WTC11 (cell line): ENCODE measurements around the gene LOXL1. TPM values are rescaled to one million over a fixed set of nuclear protein-coding genes. Genes with fewer than 3 reads are reported as not detected.
A peak's percentile ranks its signal among the peaks of the same experiment; 100 is the strongest.
"Not testable (repeated sequence)": the region's sequence is repeated elsewhere in the genome, so short reads cannot be mapped to it uniquely, and the experiment has no call there.

ENCODE experiments used
- ATAC-seq: fragments of 200-7000 bp; cut with Tn5 transposase; 2 replicates; pipeline ENCODE4 v1.10.0; 2021; ENCODE audit warnings: mild to moderate bottlenecking, moderate library complexity
- CTCF ChIA-PET: fragments of 300-600 bp; sonication (Branson Sonifier 250); formaldehyde crosslinking; loops from one replicate; lab custom pipeline; 2021; ENCODE audit warnings: antibody characterized with exemption; lab: Charles Lee
- POLR2A ChIA-PET: fragments of 350-600 bp; sonication (Branson Sonifier 250); formaldehyde crosslinking; loops from one replicate; lab custom pipeline; 2021; ENCODE audit warnings: antibody characterized with exemption; lab: Charles Lee
- DNase-seq: peaks from one replicate; pipeline ENCODE4 v3.0.0; 2021; ENCODE audit warnings: low spot score
- H3K27ac Mint-ChIP-seq: 2 replicates; pipeline ENCODE4 v1.8.0; 2021; ENCODE audit warnings: mixed read lengths
- H3K27me3 Mint-ChIP-seq: 2 replicates; pipeline ENCODE4 v1.8.0; 2021; ENCODE audit warnings: low read depth, mild to moderate bottlenecking, moderate library complexity, mixed read lengths
- H3K36me3 Mint-ChIP-seq: 2 replicates; pipeline ENCODE4 v1.8.0; 2021; ENCODE audit warnings: mixed read lengths
- H3K4me1 Mint-ChIP-seq: 2 replicates; pipeline ENCODE4 v1.8.0; 2022; ENCODE audit warnings: mixed read lengths
- H3K4me3 Mint-ChIP-seq: 2 replicates; pipeline ENCODE4 v1.8.0; 2021; ENCODE audit warnings: mild to moderate bottlenecking, moderate library complexity, mixed read lengths
- H3K9me3 Mint-ChIP-seq: 2 replicates; pipeline ENCODE4 v1.8.0; 2021; ENCODE audit warnings: mixed read lengths
- CDX4 ChIP-seq: fragments of 250-450 bp; sonication (Bioruptor Pico); IDR thresholded peaks from 2 replicates; pipeline ENCODE4 v1.9.0; 2021; ENCODE audit warnings: moderate library complexity, mild to moderate bottlenecking, inconsistent platforms, borderline replicate concordance
- CTCF ChIP-seq: fragments of 200-600 bp; IDR thresholded peaks from 2 replicates; pipeline ENCODE4 v1.8.0; 2022; ENCODE audit warnings: antibody characterized with exemption
- FOXJ3 ChIP-seq: sonication (generic); formaldehyde crosslinking; IDR thresholded peaks from 2 replicates; pipeline ENCODE4 v1.9.0; 2021; ENCODE audit warnings: missing genetic modification reagents, mild to moderate bottlenecking, borderline replicate concordance
- FOXK1 ChIP-seq: sonication (generic); formaldehyde crosslinking; IDR thresholded peaks from 2 replicates; pipeline ENCODE4 v1.8.0; 2022; ENCODE audit warnings: mild to moderate bottlenecking, moderate library complexity, missing genetic modification reagents
- FOXP1 ChIP-seq: sonication (generic); formaldehyde crosslinking; IDR thresholded peaks from 2 replicates; pipeline ENCODE4 v1.8.0; 2022; ENCODE audit warnings: missing genetic modification reagents, mild to moderate bottlenecking, moderate library complexity, borderline replicate concordance
- GTF2I ChIP-seq: fragments of 250-450 bp; sonication (Bioruptor Pico); conservative IDR thresholded peaks from 2 replicates; pipeline ENCODE4 v1.4.0; 2021; ENCODE audit warnings: mild to moderate bottlenecking
- HMGA2 ChIP-seq: fragments of 250-450 bp; sonication (Bioruptor Pico); IDR thresholded peaks from 2 replicates; pipeline ENCODE4 v1.4.0; 2021; ENCODE audit warnings: mild to moderate bottlenecking, moderate library complexity
- MAX ChIP-seq: sonication (generic); formaldehyde crosslinking; IDR thresholded peaks from 2 replicates; pipeline ENCODE4 v1.8.0; 2022; ENCODE audit warnings: mild to moderate bottlenecking, missing genetic modification reagents
- MLX ChIP-seq: sonication (generic); formaldehyde crosslinking; IDR thresholded peaks from 2 replicates; pipeline ENCODE4 v1.8.1; 2023; ENCODE audit warnings: mild to moderate bottlenecking, missing genetic modification reagents, moderate library complexity
- MXD4 ChIP-seq: fragments of 250-450 bp; sonication (Bioruptor Pico); IDR thresholded peaks from 2 replicates; pipeline ENCODE4 v1.8.0; 2021; ENCODE audit warnings: mild to moderate bottlenecking, moderate library complexity, borderline replicate concordance
- PREB ChIP-seq: sonication (generic); formaldehyde crosslinking; IDR thresholded peaks from 2 replicates; pipeline ENCODE4 v1.8.1; 2022; ENCODE audit warnings: mild to moderate bottlenecking, missing genetic modification reagents, moderate library complexity, borderline replicate concordance
- PRRX2 ChIP-seq: fragments of 250-450 bp; sonication (Bioruptor Pico); IDR thresholded peaks from 2 replicates; pipeline ENCODE4 v1.8.0; 2021; ENCODE audit warnings: mild to moderate bottlenecking
- TCF7 ChIP-seq: sonication (generic); formaldehyde crosslinking; IDR thresholded peaks from 2 replicates; pipeline ENCODE4 v1.8.0; 2022; ENCODE audit warnings: mild to moderate bottlenecking, low read depth, missing genetic modification reagents, moderate library complexity
- USF1 ChIP-seq: sonication (generic); formaldehyde crosslinking; IDR thresholded peaks from 2 replicates; pipeline ENCODE4 v1.8.0; 2022; ENCODE audit warnings: mild to moderate bottlenecking, missing genetic modification reagents
- ZNF121 ChIP-seq: sonication (generic); formaldehyde crosslinking; IDR thresholded peaks from 2 replicates; pipeline ENCODE4 v1.8.0; 2023; ENCODE audit warnings: missing genetic modification reagents
- ZNF232 ChIP-seq: sonication (generic); formaldehyde crosslinking; IDR thresholded peaks from 2 replicates; pipeline ENCODE4 v1.8.0; 2022; ENCODE audit warnings: mild to moderate bottlenecking, missing genetic modification reagents
- ZNF416 ChIP-seq: fragments of 250-450 bp; sonication (Bioruptor Pico); IDR thresholded peaks from 2 replicates; pipeline ENCODE4 v1.9.0; 2021; ENCODE audit warnings: mild to moderate bottlenecking, inconsistent platforms
- ZNF423 ChIP-seq: fragments of 250-450 bp; sonication (Bioruptor Pico); IDR thresholded peaks from 2 replicates; pipeline ENCODE4 v2.1.2; 2022; ENCODE audit warnings: mild to moderate bottlenecking, moderate library complexity
- ZNF512 ChIP-seq: sonication (generic); formaldehyde crosslinking; IDR thresholded peaks from 2 replicates; pipeline ENCODE4 v1.8.1; 2022; ENCODE audit warnings: missing genetic modification reagents, borderline replicate concordance
- ZNF671 ChIP-seq: fragments of 250-450 bp; sonication (Bioruptor Pico); IDR thresholded peaks from 2 replicates; pipeline ENCODE4 v1.8.0; 2021; ENCODE audit warnings: mild to moderate bottlenecking
- total RNA-seq: library from RNA; stranded (reverse); gene quantifications from 3 replicates; pipeline ENCODE4 v1.2.3, GENCODE V29; 2021

The LOXL1 gene
- total RNA-seq, 1 experiment from 2014 or later = 10.6 TPM

- DNase-seq = peak; percentile 90
- peaks cover 7% of the 10 kb centered on the region for H3K9me3 Mint-ChIP-seq
- POLR2A ChIA-PET = interaction anchor here (0.5 to 0.6 kb wide), 2 partner anchors 63 to 147 kb away, joined by 3 to 7 read pairs; no protein-coding TSS in a partner anchor
- H3K36me3 Mint-ChIP-seq = no peaks in the 10 kb centered on the region
- peak overlapping the region; percentile 48 for H3K4me3 Mint-ChIP-seq
- peaks cover 13% of the 10 kb centered on the region for H3K4me1 Mint-ChIP-seq
- peaks cover 15% of the 10 kb centered on the region for H3K27me3 Mint-ChIP-seq
- no peak for TF ChIP-seq FOXP1 (CRISPR knock-in tag)
- no peak for TF ChIP-seq MLX
- no peak for TF ChIP-seq GTF2I (CRISPR knock-in tag)
- no peak for TF ChIP-seq TCF7 (CRISPR knock-in tag)
- peak; percentile 19; the same call in 1 of the 2 replicates for TF ChIP-seq MAX (CRISPR knock-in tag)
- TF ChIP-seq ZNF121 (CRISPR knock-in tag) = 0 out of 2 replicates have a peak, but pooled peaks have one; percentile 49
- TF ChIP-seq ZNF512 (CRISPR knock-in tag) = no peak
- peak; percentile 31; the same call in 1 of the 2 replicates for TF ChIP-seq CTCF
- no peak for TF ChIP-seq USF1
- no peak for TF ChIP-seq PRRX2 (CRISPR knock-in tag)
- TF ChIP-seq PREB (CRISPR knock-in tag) = no peak
- no peak for TF ChIP-seq ZNF671 (CRISPR knock-in tag)
- TF ChIP-seq ZNF423 (CRISPR knock-in tag) = peak; percentile 11; the same call in 1 of the 2 replicates
- no peak for TF ChIP-seq CDX4 (CRISPR knock-in tag)
- TF ChIP-seq FOXJ3 (CRISPR knock-in tag) = no peak
- TF ChIP-seq MXD4 (CRISPR knock-in tag) = no peak
- TF ChIP-seq ZNF232 (CRISPR knock-in tag) = no peak
- no peak for TF ChIP-seq HMGA2 (CRISPR knock-in tag)
- no peak for TF ChIP-seq ZNF416 (CRISPR knock-in tag)
- TF ChIP-seq FOXK1 (CRISPR knock-in tag) = no peak
- TF ChIP-seq, all 79 proteins: peak for 4
- ATAC-seq = peak; percentile 93
- no peak overlapping the region for H3K27ac Mint-ChIP-seq
- CTCF ChIA-PET = interaction anchor here (0.6 to 5.4 kb wide), 76 partner anchors 9 to 1302 kb away, joined by 3 to 290 read pairs (median 5); partner anchors contain the start of genes LOXL1, PML, STOML1 and TBC1D21
Measured at GRCh38 chr15:73972984-73973682, 46.9 kb downstream of the LOXL1 start.

- H3K27ac Mint-ChIP-seq = not testable (repeated sequence)
Measured at GRCh38 chr15:73973683-73974200, 47.5 kb downstream of the LOXL1 start.

GRCh38 chr15:73975440-73976125, 49.3 kb downstream of the LOXL1 start:
- H3K36me3 Mint-ChIP-seq, ATAC-seq, H3K27ac Mint-ChIP-seq, POLR2A ChIA-PET, H3K4me3 Mint-ChIP-seq, DNase-seq, H3K4me1 Mint-ChIP-seq, H3K9me3 Mint-ChIP-seq: not testable (repeated sequence)
- peaks cover 19% of the 10 kb centered on the region for H3K27me3 Mint-ChIP-seq
- CTCF ChIA-PET = interaction anchor here (0.6 to 5.4 kb wide), 5 partner anchors 13 to 361 kb away, joined by 3 to 290 read pairs (median 4); partner anchors contain the start of gene STOML1

More at GRCh38 chr15:73973683-73974200, 47.5 kb downstream of the LOXL1 start:
- H3K36me3 Mint-ChIP-seq, H3K4me1 Mint-ChIP-seq, DNase-seq, H3K4me3 Mint-ChIP-seq, H3K9me3 Mint-ChIP-seq, ATAC-seq, POLR2A ChIA-PET: not testable (repeated sequence)
- peaks cover 19% of the 10 kb centered on the region for H3K27me3 Mint-ChIP-seq
- CTCF ChIA-PET = interaction anchor here (0.7 to 5.4 kb wide), 20 partner anchors 9 to 363 kb away, joined by 3 to 290 read pairs (median 12); partner anchors contain the start of genes PML and STOML1
